HepG2 (cell line): ENCODE results near the gene ADD2. TPM values are rescaled to one million over a fixed set of nuclear protein-coding genes. Genes with fewer than 3 reads are reported as not detected.

ENCODE experiments used
- ATAC-seq: fragments of 200-7000 bp; cut with Tn5 transposase; 3 replicates; pipeline ENCODE4 v1.9.1; 2020; ENCODE audit warnings: mild to moderate bottlenecking, moderate library complexity
- BruUV-seq: library from RNA; stranded (reverse); fragments of 400-500 nt; replicated peaks from 2 replicates; lab custom pipeline; 2021; lab: Mats Ljungman, UMichigan
- CTCF ChIA-PET: fragments of 300-600 bp; formaldehyde crosslinking; extraction: SDS; loops from one replicate; lab custom pipeline; 2021; ENCODE audit warnings: low total read pairs, inconsistent platforms, low intra/inter-chr PET ratio; lab: Yijun Ruan, JAX
- POLR2A ChIA-PET: fragments of 350-600 bp; sonication (Branson Sonifier 250); formaldehyde crosslinking; loops from one replicate; lab custom pipeline; 2020; ENCODE audit warnings: antibody characterized with exemption, inconsistent platforms; lab: Yijun Ruan, JAX
- DNase-seq: peaks from one replicate; pipeline ENCODE4 v3.0.0-alpha.2; 2015; ENCODE audit warnings: low spot score
- FAIRE-seq: peaks from 3 replicates; lab custom pipeline; 2011; peaks lifted over from hg19 to GRCh38; lab: Jason Lieb, UNC
- H2AFZ ChIP-seq: one replicate; pipeline ENCODE4 v1.6.1; 2011; ENCODE audit warnings: low read length, inconsistent platforms
- H3K27ac ChIP-seq: fragments of 300-600 bp; 3 replicates; pipeline ENCODE4 v1.8.0; 2011; ENCODE audit warnings: mixed run types, mild to moderate bottlenecking, mixed read lengths, low read length, inconsistent platforms; ENCODE audit not compliant: insufficient read depth; ENCODE audit errors: extremely low read length
- H3K27me3 ChIP-seq, 2 experiments: fragments of 200-600 bp in 1 of 2; 2 replicates in 1 of 2; 3 replicates in 1 of 2; pipeline versions ENCODE4 v1.6.0 to v1.8.0; 2011; ENCODE audit warnings: low read length in 2 of 2, mild to moderate bottlenecking in 2 of 2, moderate library complexity in 2 of 2, inconsistent platforms in 1 of 2; ENCODE audit not compliant: insufficient read depth in 2 of 2, control insufficient read depth in 1 of 2
- H3K36me3 ChIP-seq, 2 experiments: fragments of 200-600 bp in 1 of 2; replicated peaks in 1 of 2; 2 replicates in 1 of 2; 3 replicates in 1 of 2; pipeline versions ENCODE4 v1.5.1 to v1.8.0; 2011; ENCODE audit warnings: low read length in 2 of 2, inconsistent platforms in 1 of 2; ENCODE audit not compliant: insufficient read depth in 2 of 2, control insufficient read depth in 1 of 2
- H3K4me1 ChIP-seq: 2 replicates; pipeline ENCODE4 v1.5.1; 2012; ENCODE audit warnings: low read length, inconsistent platforms; ENCODE audit not compliant: insufficient read depth
- H3K4me2 ChIP-seq: 2 replicates; pipeline ENCODE4 v1.6.0; 2011; ENCODE audit warnings: low read depth, low read length, inconsistent platforms
- H3K4me3 ChIP-seq, 3 experiments: fragments of 200-600 bp in 1 of 3; sonication (generic), shearing (Covaris generic) in 1 of 3; replicated peaks in 1 of 3; 2 replicates each; pipeline ENCODE4 v1.5.1; 2011 to 2016; ENCODE audit warnings: low read length in 3 of 3, inconsistent platforms in 2 of 3, low read depth in 2 of 3, mild to moderate bottlenecking in 2 of 3, control low read depth in 1 of 3, mixed read lengths in 1 of 3; ENCODE audit not compliant: insufficient read depth in 1 of 3
- H3K79me2 ChIP-seq: one replicate; pipeline ENCODE4 v1.6.1; 2011; ENCODE audit warnings: low read length, inconsistent platforms; ENCODE audit not compliant: insufficient read depth
- H3K9ac ChIP-seq: 2 replicates; pipeline ENCODE4 v1.6.0; 2011; ENCODE audit warnings: mild to moderate bottlenecking, low read depth, low read length, inconsistent platforms; ENCODE audit not compliant: insufficient read depth
- H3K9me3 ChIP-seq: 2 replicates; pipeline ENCODE4 v1.5.1; 2012; ENCODE audit warnings: mild to moderate bottlenecking, low read length
- H4K20me1 ChIP-seq: 2 replicates; pipeline ENCODE4 v1.6.0; 2011; ENCODE audit warnings: inconsistent platforms, mild to moderate bottlenecking, low read length, moderate library complexity; ENCODE audit not compliant: insufficient read depth
- BHLHE40 ChIP-seq: IDR thresholded peaks from 2 replicates; pipeline ENCODE4 v1.6.1; 2011; ENCODE audit warnings: low read length, improper control_type of control experiment
- NR1H2 ChIP-seq: sonication (generic); formaldehyde crosslinking; IDR thresholded peaks from 2 replicates; pipeline ENCODE4 v1.8.1; 2022; ENCODE audit warnings: low read depth, missing genetic modification reagents, borderline replicate concordance
- NRL ChIP-seq: sonication (generic); formaldehyde crosslinking; IDR thresholded peaks from 2 replicates; pipeline ENCODE4 v1.5.0; 2020; ENCODE audit warnings: missing genetic modification reagents, mild to moderate bottlenecking, moderate library complexity, borderline replicate concordance
- POGZ ChIP-seq: sonication (generic); formaldehyde crosslinking; IDR thresholded peaks from 2 replicates; pipeline ENCODE4 v1.4.0; 2020; ENCODE audit warnings: mild to moderate bottlenecking, missing genetic modification reagents
- PPARG ChIP-seq: conservative IDR thresholded peaks from 2 replicates; pipeline ENCODE4 v1.6.1; 2016; ENCODE audit warnings: missing biosample characterization, missing genetic modification reagents
- TOE1 ChIP-seq: sonication (generic); formaldehyde crosslinking; IDR thresholded peaks from 2 replicates; pipeline ENCODE4 v1.4.0; 2020; ENCODE audit warnings: mild to moderate bottlenecking, missing genetic modification reagents
- ZNF138 ChIP-seq: sonication (generic); formaldehyde crosslinking; IDR thresholded peaks from 2 replicates; pipeline ENCODE4 v1.5.0; 2020; ENCODE audit warnings: mild to moderate bottlenecking, low read depth, missing genetic modification reagents
- ZNF280B ChIP-seq: sonication (generic); formaldehyde crosslinking; IDR thresholded peaks from 2 replicates; pipeline ENCODE4 v1.5.0; 2020; ENCODE audit warnings: missing genetic modification reagents, mild to moderate bottlenecking, borderline replicate concordance
- ZNF280D ChIP-seq: sonication (generic); formaldehyde crosslinking; IDR thresholded peaks from 2 replicates; pipeline ENCODE4 v1.5.1; 2020; ENCODE audit warnings: mild to moderate bottlenecking, missing genetic modification reagents
- ZNF782 ChIP-seq: sonication (generic); formaldehyde crosslinking; IDR thresholded peaks from 2 replicates; pipeline ENCODE4 v1.4.0; 2020; ENCODE audit warnings: missing genetic modification reagents, mild to moderate bottlenecking, borderline replicate concordance
- WGBS: methylation state at CpG from one replicate; pipeline ENCODE4 v1.1.6; 2017; ENCODE audit warnings: low lambda C conversion rate; 5-methylcytosine and 5-hydroxymethylcytosine counted together
- in situ Hi-C: cut with HindIII; loops from 2 replicates; pipeline ENCODE4 v1.10.0; 2017; ENCODE audit warnings: low pct_unique_long_range_greater_than_20kb; ENCODE audit not compliant: extremely low pct_ligation_motif_present
- intact Hi-C: fragments of 100-400 bp; cut with micrococcal nuclease; formaldehyde crosslinking; loops from one replicate; pipeline ENCODE4 v1.10.0; 2022; ENCODE audit not compliant: unreplicated experiment
- polyA plus RNA-seq, 8 experiments: library from polyadenylated mRNA; depleted of rRNA in 3 of 8; stranded (reverse) in 7 of 8; unstranded in 1 of 8; fragments of >200 nt; fragmentation: Illumina TruSeq in 4 of 8; extraction: Trizol in 4 of 8; gene quantifications; 2 replicates each; pipeline versions ENCODE4 v1.2.1 to v1.2.3, GENCODE V29; 2011 to 2016; ENCODE audit warnings: low read depth in 4 of 8, missing spikeins in 1 of 8, mixed read lengths in 1 of 8; ENCODE audit not compliant: insufficient read depth in 1 of 8
- total RNA-seq, 5 experiments: library from RNA; depleted of rRNA; stranded (reverse); fragments of >200 nt; fragmentation: Illumina TruSeq; extraction: Trizol; gene quantifications; 2 replicates each; pipeline ENCODE4 v1.2.3, GENCODE V29; 2016; ENCODE audit warnings: low read depth in 1 of 5
- TF ChIP-seq, protein P1 (sequence below): sonication (generic); formaldehyde crosslinking; IDR thresholded peaks from 2 replicates; pipeline ENCODE4 v1.8.0; 2022; ENCODE audit warnings: missing genetic modification reagents, mild to moderate bottlenecking, borderline replicate concordance
- TF ChIP-seq, protein P2 (sequence below): IDR thresholded peaks from 2 replicates; pipeline ENCODE4 v1.6.1; 2016; ENCODE audit warnings: missing compliant biosample characterization, missing genetic modification reagents, borderline replicate concordance

The ADD2 gene
- total and polyA plus RNA-seq, 2 of the 13 experiments (the other 11 are each of a cell fraction or from before 2014, with no cell fraction given): 0.05 to 0.13 TPM

DNA sequence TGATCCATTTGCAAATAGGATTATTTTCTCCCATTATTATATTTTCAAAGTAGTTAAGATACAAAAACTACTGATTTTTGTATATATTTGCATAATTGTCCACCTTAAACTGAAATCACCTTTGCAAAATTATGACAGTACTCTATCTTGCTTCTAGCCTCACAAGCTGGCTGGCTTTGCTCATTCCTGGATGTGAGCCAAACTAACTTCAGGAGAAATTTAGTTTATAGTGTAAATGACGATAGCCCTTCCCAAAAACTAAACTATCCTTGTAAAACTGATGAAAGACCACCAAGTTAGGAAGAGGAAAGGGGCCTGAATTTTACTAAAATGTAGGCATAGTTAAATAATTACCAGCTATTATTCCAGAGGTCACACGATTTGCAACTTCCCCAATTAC is 87.3 kb downstream of the ADD2 start:
- no peaks in the 10 kb centered on the region for H3K4me1 ChIP-seq
- peaks cover 2 to 33% of the 10 kb centered on the region in 2 experiments; a peak in 3 of 5 replicates for H3K27me3 ChIP-seq
- H3K4me3 ChIP-seq: no peak overlapping the region
- no peak overlapping the region for H3K4me2 ChIP-seq
- DNase-seq (no peak), ATAC-seq (no peak), FAIRE-seq (no peak)
- TF ChIP-seq ZNF138 (CRISPR knock-in tag) (no peak), NR1H2 (CRISPR knock-in tag) (no peak), PPARG (CRISPR knock-in tag) (no peak), TOE1 (no peak)
- TF ChIP-seq, protein P1, sequence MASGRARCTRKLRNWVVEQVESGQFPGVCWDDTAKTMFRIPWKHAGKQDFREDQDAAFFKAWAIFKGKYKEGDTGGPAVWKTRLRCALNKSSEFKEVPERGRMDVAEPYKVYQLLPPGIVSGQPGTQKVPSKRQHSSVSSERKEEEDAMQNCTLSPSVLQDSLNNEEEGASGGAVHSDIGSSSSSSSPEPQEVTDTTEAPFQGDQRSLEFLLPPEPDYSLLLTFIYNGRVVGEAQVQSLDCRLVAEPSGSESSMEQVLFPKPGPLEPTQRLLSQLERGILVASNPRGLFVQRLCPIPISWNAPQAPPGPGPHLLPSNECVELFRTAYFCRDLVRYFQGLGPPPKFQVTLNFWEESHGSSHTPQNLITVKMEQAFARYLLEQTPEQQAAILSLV (CRISPR knock-in tag): no peak
- in situ Hi-C loops: no loop called here
- no peaks in the 10 kb centered on the region for H3K9me3 ChIP-seq
- H2AFZ ChIP-seq: no peak overlapping the region
- H4K20me1 ChIP-seq: no peaks in the 10 kb centered on the region
- H3K9ac ChIP-seq: no peak overlapping the region
- 0% methylated on average over 2 of the region's 2 CpGs for WGBS
- CTCF ChIA-PET: no interaction called here
- no TSS peak for BruUV-seq
- H3K36me3 ChIP-seq: no peaks in the 10 kb centered on the region
- no peaks in the 10 kb centered on the region for H3K79me2 ChIP-seq
- POLR2A ChIA-PET: no interaction called here
- no peak overlapping the region for H3K27ac ChIP-seq
- intact Hi-C loops: no loop called here

GRCh38 chr2:70679259-70679658 is 88.7 kb downstream of the ADD2 start:
- H3K27ac ChIP-seq: no peak overlapping the region
- no peaks in the 10 kb centered on the region for H4K20me1 ChIP-seq
- ChIA-PET CTCF (no interaction called here), POLR2A (no interaction called here)
- ATAC-seq (no peak), DNase-seq (no peak), FAIRE-seq (no peak)
- H3K4me3 ChIP-seq: no peak overlapping the region
- no peaks in the 10 kb centered on the region for H3K36me3 ChIP-seq
- no peak overlapping the region for H3K9ac ChIP-seq
- BruUV-seq: no TSS peak
- in situ Hi-C loops (no loop called here), intact Hi-C loops (no loop called here)
- no peaks in the 10 kb centered on the region for H3K9me3 ChIP-seq
- peaks cover 2 to 42% of the 10 kb centered on the region in 2 experiments; a peak in 2 of 5 replicates for H3K27me3 ChIP-seq
- H3K79me2 ChIP-seq: no peaks in the 10 kb centered on the region
- 0% methylated on average over 1 of the region's 1 CpG for WGBS
- H3K4me1 ChIP-seq: no peaks in the 10 kb centered on the region
- no peak overlapping the region for H2AFZ ChIP-seq
- no peak overlapping the region for H3K4me2 ChIP-seq
- TF ChIP-seq ZNF782 (CRISPR knock-in tag) (no peak), ZNF280B (no peak), ZNF280D (CRISPR knock-in tag) (no peak), NRL (CRISPR knock-in tag) (no peak), POGZ (CRISPR knock-in tag) (no peak), BHLHE40 (no peak)
- TF ChIP-seq, protein P2, sequence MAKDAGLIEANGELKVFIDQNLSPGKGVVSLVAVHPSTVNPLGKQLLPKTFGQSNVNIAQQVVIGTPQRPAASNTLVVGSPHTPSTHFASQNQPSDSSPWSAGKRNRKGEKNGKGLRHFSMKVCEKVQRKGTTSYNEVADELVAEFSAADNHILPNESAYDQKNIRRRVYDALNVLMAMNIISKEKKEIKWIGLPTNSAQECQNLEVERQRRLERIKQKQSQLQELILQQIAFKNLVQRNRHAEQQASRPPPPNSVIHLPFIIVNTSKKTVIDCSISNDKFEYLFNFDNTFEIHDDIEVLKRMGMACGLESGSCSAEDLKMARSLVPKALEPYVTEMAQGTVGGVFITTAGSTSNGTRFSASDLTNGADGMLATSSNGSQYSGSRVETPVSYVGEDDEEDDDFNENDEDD (CRISPR knock-in tag): no peak
